ENCODE results near the gene CA14.

DNA sequence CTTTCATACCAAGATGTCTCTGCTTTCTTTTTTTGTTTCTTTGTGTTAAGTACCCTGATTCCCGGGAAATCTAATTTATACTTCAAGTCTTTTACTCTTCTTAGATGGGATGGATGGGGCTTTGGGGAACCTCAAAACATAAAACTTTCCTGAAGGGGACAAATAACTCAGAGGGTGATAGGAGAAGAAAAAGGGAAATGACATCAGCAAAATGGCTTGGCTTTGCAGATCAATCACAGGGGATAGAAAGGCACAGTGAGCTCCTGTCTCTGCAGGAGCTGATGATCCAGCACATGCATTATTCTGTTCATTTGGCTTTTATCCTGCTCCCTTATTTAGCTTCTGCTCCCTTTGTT, 1.4 kb upstream of the CA14 start:
- no peak for TF ChIP-seq IRF3 (IDR thresholded peaks at IDR 0.05; ENCODE audit: low read depth, low read length)
- TF ChIP-seq, protein P1, sequence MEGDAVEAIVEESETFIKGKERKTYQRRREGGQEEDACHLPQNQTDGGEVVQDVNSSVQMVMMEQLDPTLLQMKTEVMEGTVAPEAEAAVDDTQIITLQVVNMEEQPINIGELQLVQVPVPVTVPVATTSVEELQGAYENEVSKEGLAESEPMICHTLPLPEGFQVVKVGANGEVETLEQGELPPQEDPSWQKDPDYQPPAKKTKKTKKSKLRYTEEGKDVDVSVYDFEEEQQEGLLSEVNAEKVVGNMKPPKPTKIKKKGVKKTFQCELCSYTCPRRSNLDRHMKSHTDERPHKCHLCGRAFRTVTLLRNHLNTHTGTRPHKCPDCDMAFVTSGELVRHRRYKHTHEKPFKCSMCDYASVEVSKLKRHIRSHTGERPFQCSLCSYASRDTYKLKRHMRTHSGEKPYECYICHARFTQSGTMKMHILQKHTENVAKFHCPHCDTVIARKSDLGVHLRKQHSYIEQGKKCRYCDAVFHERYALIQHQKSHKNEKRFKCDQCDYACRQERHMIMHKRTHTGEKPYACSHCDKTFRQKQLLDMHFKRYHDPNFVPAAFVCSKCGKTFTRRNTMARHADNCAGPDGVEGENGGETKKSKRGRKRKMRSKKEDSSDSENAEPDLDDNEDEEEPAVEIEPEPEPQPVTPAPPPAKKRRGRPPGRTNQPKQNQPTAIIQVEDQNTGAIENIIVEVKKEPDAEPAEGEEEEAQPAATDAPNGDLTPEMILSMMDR (IDR thresholded peaks at IDR 0.05): no peak
- no peak for TF ChIP-seq GATA2 (CRISPR knock-in tag; IDR thresholded peaks at IDR 0.05)
- no peak for TF ChIP-seq EP300 (IDR thresholded peaks at IDR 0.05; ENCODE audit: borderline replicate concordance in 1 of 2, low read depth in 1 of 2, low read length in 1 of 2)
- no peak for TF ChIP-seq SMC3 (IDR thresholded peaks at IDR 0.05; ENCODE audit: low read depth, low read length)
- no peak for TF ChIP-seq FOXM1 (IDR thresholded peaks at IDR 0.05; ENCODE audit: low read depth)
- TF ChIP-seq EZH2phosphoT487 (IDR thresholded peaks at IDR 0.05; ENCODE audit: borderline replicate concordance, low read depth): no peak
